ENCODE data around the gene LAMA3. TPM values are rescaled to one million over a fixed set of nuclear protein-coding genes. Genes with fewer than 3 reads are reported as not detected.

LAMA3 gene
- total and polyA plus RNA-seq, 4 donors = 0.26 to 3.9 (median 0.37) TPM

- WGBS = 69% methylated on average over 1 of the region's 1 CpG
- Histone ChIP-seq H3K27ac (ENCODE audit: low read depth in 1 of 2, low read length in 2 of 2) (no peak overlapping the region), H3K9me3 (ENCODE audit: control insufficient read depth in 4 of 4, low read length in 3 of 4) (no peaks in the 10 kb centered on the region), H3K4me3 (ENCODE audit: low read depth in 1 of 3, low read length in 3 of 3) (no peak overlapping the region), H3K4me1 (ENCODE audit: control insufficient read depth in 4 of 4, insufficient read depth in 4 of 4, low read length in 3 of 4) (no peaks in the 10 kb centered on the region), H3K27me3 (ENCODE audit: control insufficient read depth in 4 of 4, insufficient read depth in 4 of 4, low read length in 3 of 4) (no peaks in the 10 kb centered on the region), H3K36me3 (ENCODE audit: control insufficient read depth in 4 of 4, insufficient read depth in 3 of 4, low read depth in 1 of 4, low read length in 3 of 4) (no peaks in the 10 kb centered on the region), H3K9ac (ENCODE audit: low read depth in 1 of 2, low read length in 2 of 2) (no peak overlapping the region)
- TF ChIP-seq TAF1 (conservative IDR thresholded peaks at IDR 0.05) = no peak
- no peak for TF ChIP-seq RAD21 (IDR thresholded peaks at IDR 0.05)
- no peak for TF ChIP-seq FOXA1 (IDR thresholded peaks at IDR 0.05)
- TF ChIP-seq, protein P1, sequence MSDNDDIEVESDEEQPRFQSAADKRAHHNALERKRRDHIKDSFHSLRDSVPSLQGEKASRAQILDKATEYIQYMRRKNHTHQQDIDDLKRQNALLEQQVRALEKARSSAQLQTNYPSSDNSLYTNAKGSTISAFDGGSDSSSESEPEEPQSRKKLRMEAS (IDR thresholded peaks at IDR 0.05) = no peak
- no peak for TF ChIP-seq HNF4G (IDR thresholded peaks at IDR 0.05)
- DNase-seq (ENCODE audit: low spot score) = no peak
Observed at GRCh38 chr18:23719634-23720201, 30.5 kb downstream of the LAMA3 start.

GRCh38 chr18:23721696-23722480 lies 32.6 kb downstream of the LAMA3 start:
- no peak for TF ChIP-seq CTCF (IDR thresholded peaks at IDR 0.05; ENCODE audit: low read depth, low read length, missing input control)
- TF ChIP-seq RXRA (IDR thresholded peaks at IDR 0.05) = no peak
- no peak for TF ChIP-seq NR2F2 (IDR thresholded peaks at IDR 0.05)
- TF ChIP-seq, protein P1 (IDR thresholded peaks at IDR 0.05) = no peak
- TF ChIP-seq HNF4A (conservative IDR thresholded peaks at IDR 0.05) = no peak
- no peak overlapping the region for H3K9ac ChIP-seq (ENCODE audit: low read depth in 1 of 2, low read length in 2 of 2)
- WGBS = 51% methylated on average over 4 of the region's 4 CpGs

DNA sequence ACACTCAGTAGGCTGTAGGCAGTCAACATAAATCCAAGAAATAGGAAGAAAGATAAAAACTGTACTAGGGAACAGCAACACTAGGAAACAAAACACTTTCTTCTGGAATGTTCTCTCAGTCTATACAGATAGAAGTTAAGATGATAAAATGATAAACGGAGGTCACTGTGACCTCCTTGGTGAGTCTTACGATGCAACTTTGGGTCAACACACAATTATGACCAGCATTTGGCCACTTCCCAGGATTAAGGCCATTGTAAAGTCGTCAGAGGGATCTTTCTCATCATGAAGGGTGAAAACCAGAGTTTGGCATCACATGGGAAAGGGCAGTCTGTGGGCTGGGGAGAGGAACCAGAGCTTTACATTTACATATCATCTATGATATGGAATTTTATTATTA lies 33.4 kb downstream of the LAMA3 start:
- Histone ChIP-seq H3K27me3 (ENCODE audit: control insufficient read depth in 4 of 4, insufficient read depth in 4 of 4, low read length in 3 of 4) (no peaks in the 10 kb centered on the region), H3K4me3 (ENCODE audit: low read depth in 1 of 3, low read length in 3 of 3) (no peak overlapping the region), H3K9ac (ENCODE audit: low read depth in 1 of 2, low read length in 2 of 2) (no peak overlapping the region), H3K4me1 (ENCODE audit: control insufficient read depth in 4 of 4, insufficient read depth in 4 of 4, low read length in 3 of 4) (no peaks in the 10 kb centered on the region), H3K9me3 (ENCODE audit: control insufficient read depth in 4 of 4, low read length in 3 of 4) (no peaks in the 10 kb centered on the region), H3K36me3 (ENCODE audit: control insufficient read depth in 4 of 4, insufficient read depth in 3 of 4, low read depth in 1 of 4, low read length in 3 of 4) (no peaks in the 10 kb centered on the region), H3K27ac (ENCODE audit: low read depth in 1 of 2, low read length in 2 of 2) (no peak overlapping the region)
- no peak for DNase-seq (ENCODE audit: low spot score)
- 63% methylated on average over 3 of the region's 3 CpGs for WGBS
- no peak for TF ChIP-seq RXRA (IDR thresholded peaks at IDR 0.05)
- no peak for TF ChIP-seq FOXA1 (IDR thresholded peaks at IDR 0.05)
- no peak for TF ChIP-seq EGR1 (IDR thresholded peaks at IDR 0.05; ENCODE audit: low read depth in 2 of 2)
- no peak for TF ChIP-seq HNF4A (conservative IDR thresholded peaks at IDR 0.05)
- no peak for TF ChIP-seq NR2F2 (IDR thresholded peaks at IDR 0.05)
- TF ChIP-seq JUND (IDR thresholded peaks at IDR 0.05) = no peak
- TF ChIP-seq, protein P2, sequence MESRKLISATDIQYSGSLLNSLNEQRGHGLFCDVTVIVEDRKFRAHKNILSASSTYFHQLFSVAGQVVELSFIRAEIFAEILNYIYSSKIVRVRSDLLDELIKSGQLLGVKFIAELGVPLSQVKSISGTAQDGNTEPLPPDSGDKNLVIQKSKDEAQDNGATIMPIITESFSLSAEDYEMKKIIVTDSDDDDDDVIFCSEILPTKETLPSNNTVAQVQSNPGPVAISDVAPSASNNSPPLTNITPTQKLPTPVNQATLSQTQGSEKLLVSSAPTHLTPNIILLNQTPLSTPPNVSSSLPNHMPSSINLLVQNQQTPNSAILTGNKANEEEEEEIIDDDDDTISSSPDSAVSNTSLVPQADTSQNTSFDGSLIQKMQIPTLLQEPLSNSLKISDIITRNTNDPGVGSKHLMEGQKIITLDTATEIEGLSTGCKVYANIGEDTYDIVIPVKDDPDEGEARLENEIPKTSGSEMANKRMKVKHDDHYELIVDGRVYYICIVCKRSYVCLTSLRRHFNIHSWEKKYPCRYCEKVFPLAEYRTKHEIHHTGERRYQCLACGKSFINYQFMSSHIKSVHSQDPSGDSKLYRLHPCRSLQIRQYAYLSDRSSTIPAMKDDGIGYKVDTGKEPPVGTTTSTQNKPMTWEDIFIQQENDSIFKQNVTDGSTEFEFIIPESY (IDR thresholded peaks at IDR 0.05) = no peak
- no peak for TF ChIP-seq HNF4G (IDR thresholded peaks at IDR 0.05)
- no peak for TF ChIP-seq ATF3 (IDR thresholded peaks at IDR 0.05)
- no peak for TF ChIP-seq YY1 (IDR thresholded peaks at IDR 0.05)
- TF ChIP-seq SP1 (IDR thresholded peaks at IDR 0.05) = no peak
- TF ChIP-seq GABPA (IDR thresholded peaks at IDR 0.05 in 1 of 2, conservative IDR thresholded peaks at IDR 0.05 in 1 of 2) = no peak
- no peak for TF ChIP-seq RAD21 (IDR thresholded peaks at IDR 0.05)
- TF ChIP-seq TAF1 (conservative IDR thresholded peaks at IDR 0.05) = no peak
- TF ChIP-seq, protein P3, sequence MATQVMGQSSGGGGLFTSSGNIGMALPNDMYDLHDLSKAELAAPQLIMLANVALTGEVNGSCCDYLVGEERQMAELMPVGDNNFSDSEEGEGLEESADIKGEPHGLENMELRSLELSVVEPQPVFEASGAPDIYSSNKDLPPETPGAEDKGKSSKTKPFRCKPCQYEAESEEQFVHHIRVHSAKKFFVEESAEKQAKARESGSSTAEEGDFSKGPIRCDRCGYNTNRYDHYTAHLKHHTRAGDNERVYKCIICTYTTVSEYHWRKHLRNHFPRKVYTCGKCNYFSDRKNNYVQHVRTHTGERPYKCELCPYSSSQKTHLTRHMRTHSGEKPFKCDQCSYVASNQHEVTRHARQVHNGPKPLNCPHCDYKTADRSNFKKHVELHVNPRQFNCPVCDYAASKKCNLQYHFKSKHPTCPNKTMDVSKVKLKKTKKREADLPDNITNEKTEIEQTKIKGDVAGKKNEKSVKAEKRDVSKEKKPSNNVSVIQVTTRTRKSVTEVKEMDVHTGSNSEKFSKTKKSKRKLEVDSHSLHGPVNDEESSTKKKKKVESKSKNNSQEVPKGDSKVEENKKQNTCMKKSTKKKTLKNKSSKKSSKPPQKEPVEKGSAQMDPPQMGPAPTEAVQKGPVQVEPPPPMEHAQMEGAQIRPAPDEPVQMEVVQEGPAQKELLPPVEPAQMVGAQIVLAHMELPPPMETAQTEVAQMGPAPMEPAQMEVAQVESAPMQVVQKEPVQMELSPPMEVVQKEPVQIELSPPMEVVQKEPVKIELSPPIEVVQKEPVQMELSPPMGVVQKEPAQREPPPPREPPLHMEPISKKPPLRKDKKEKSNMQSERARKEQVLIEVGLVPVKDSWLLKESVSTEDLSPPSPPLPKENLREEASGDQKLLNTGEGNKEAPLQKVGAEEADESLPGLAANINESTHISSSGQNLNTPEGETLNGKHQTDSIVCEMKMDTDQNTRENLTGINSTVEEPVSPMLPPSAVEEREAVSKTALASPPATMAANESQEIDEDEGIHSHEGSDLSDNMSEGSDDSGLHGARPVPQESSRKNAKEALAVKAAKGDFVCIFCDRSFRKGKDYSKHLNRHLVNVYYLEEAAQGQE (IDR thresholded peaks at IDR 0.05) = no peak
- TF ChIP-seq, protein P1 (IDR thresholded peaks at IDR 0.05) = no peak
- no peak for TF ChIP-seq FOXA2 (IDR thresholded peaks at IDR 0.05)

More at GRCh38 chr18:23721696-23722480, 32.6 kb downstream of the LAMA3 start:
- H3K4me3 ChIP-seq (ENCODE audit: low read depth in 1 of 3, low read length in 3 of 3) = no peak overlapping the region
- no peaks in the 10 kb centered on the region for H3K9me3 ChIP-seq (ENCODE audit: control insufficient read depth in 4 of 4, low read length in 3 of 4)
- no peaks in the 10 kb centered on the region for H3K27me3 ChIP-seq (ENCODE audit: control insufficient read depth in 4 of 4, insufficient read depth in 4 of 4, low read length in 3 of 4)
- no peaks in the 10 kb centered on the region for H3K4me1 ChIP-seq (ENCODE audit: control insufficient read depth in 4 of 4, insufficient read depth in 4 of 4, low read length in 3 of 4)
- no peak overlapping the region for H3K27ac ChIP-seq (ENCODE audit: low read depth in 1 of 2, low read length in 2 of 2)
- no peaks in the 10 kb centered on the region for H3K36me3 ChIP-seq (ENCODE audit: control insufficient read depth in 4 of 4, insufficient read depth in 3 of 4, low read depth in 1 of 4, low read length in 3 of 4)
- DNase-seq (ENCODE audit: low spot score) = no peak
